Parathyroid adenoma (tissue), 2 donors: Measurements from ENCODE around the gene CRB1.

Experiments used
- H2AFZ ChIP-seq: fragments of 300-600 bp; sonication (generic); one replicate; pipeline ENCODE4 v1.7.0; 2017; ENCODE audit warnings: antibody characterized with exemption, mild to moderate bottlenecking
- H3K27ac ChIP-seq: fragments of 300-600 bp; sonication (generic); one replicate; pipeline ENCODE4 v1.7.0; 2017
- H3K27me3 ChIP-seq: fragments of 300-600 bp; sonication (generic); one replicate; pipeline ENCODE4 v1.7.0; 2017; ENCODE audit warnings: low read length; ENCODE audit not compliant: control insufficient read depth, insufficient read depth
- H3K36me3 ChIP-seq: fragments of 300-600 bp; sonication (generic); one replicate; pipeline ENCODE4 v1.7.0; 2017; ENCODE audit warnings: low read length; ENCODE audit not compliant: control insufficient read depth, insufficient read depth
- H3K4me1 ChIP-seq: fragments of 300-600 bp; sonication (generic); one replicate; pipeline ENCODE4 v1.7.0; 2017; ENCODE audit warnings: control low read depth
- H3K4me2 ChIP-seq: fragments of 300-600 bp; sonication (generic); one replicate; pipeline ENCODE4 v1.7.0; 2017; ENCODE audit warnings: low read length
- H3K4me3 ChIP-seq: fragments of 300-600 bp; sonication (generic); one replicate; pipeline ENCODE4 v1.7.0; 2017; ENCODE audit warnings: low read depth, low read length
- H3K79me2 ChIP-seq: fragments of 300-600 bp; sonication (generic); one replicate; pipeline ENCODE4 v1.7.0; 2017; ENCODE audit warnings: control low read depth
- H3K9ac ChIP-seq: fragments of 300-600 bp; sonication (generic); one replicate; pipeline ENCODE4 v1.7.0; 2017; ENCODE audit warnings: mild to moderate bottlenecking
- H3K9me3 ChIP-seq: fragments of 300-600 bp; sonication (generic); one replicate; pipeline ENCODE4 v1.7.0; 2017; ENCODE audit warnings: low read length; ENCODE audit not compliant: control insufficient read depth
- TF ChIP-seq, protein P1 (sequence below): fragments of 300-600 bp; sonication (generic); IDR thresholded peaks from one replicate; pipeline ENCODE4 v1.7.0; 2017; ENCODE audit warnings: antibody characterized with exemption, mild to moderate bottlenecking
- donor health status: primary hyperparathyroidism.

The CRB1 gene

GRCh38 chr1:197311081-197311480 lies 43.0 kb downstream of the CRB1 start:
- TF ChIP-seq, protein P1, sequence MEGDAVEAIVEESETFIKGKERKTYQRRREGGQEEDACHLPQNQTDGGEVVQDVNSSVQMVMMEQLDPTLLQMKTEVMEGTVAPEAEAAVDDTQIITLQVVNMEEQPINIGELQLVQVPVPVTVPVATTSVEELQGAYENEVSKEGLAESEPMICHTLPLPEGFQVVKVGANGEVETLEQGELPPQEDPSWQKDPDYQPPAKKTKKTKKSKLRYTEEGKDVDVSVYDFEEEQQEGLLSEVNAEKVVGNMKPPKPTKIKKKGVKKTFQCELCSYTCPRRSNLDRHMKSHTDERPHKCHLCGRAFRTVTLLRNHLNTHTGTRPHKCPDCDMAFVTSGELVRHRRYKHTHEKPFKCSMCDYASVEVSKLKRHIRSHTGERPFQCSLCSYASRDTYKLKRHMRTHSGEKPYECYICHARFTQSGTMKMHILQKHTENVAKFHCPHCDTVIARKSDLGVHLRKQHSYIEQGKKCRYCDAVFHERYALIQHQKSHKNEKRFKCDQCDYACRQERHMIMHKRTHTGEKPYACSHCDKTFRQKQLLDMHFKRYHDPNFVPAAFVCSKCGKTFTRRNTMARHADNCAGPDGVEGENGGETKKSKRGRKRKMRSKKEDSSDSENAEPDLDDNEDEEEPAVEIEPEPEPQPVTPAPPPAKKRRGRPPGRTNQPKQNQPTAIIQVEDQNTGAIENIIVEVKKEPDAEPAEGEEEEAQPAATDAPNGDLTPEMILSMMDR, result no peak
- H3K27ac ChIP-seq, result no peak overlapping the region
- no peaks in the 10 kb centered on the region for H3K4me1 ChIP-seq

GRCh38 chr1:197312163-197312562 lies 44.1 kb downstream of the CRB1 start:
- no peaks in the 10 kb centered on the region for H3K4me1 ChIP-seq
- H3K4me2 ChIP-seq, result no peak overlapping the region
- H3K9ac ChIP-seq, result no peak overlapping the region
- H2AFZ ChIP-seq, result no peak overlapping the region
- no peaks in the 10 kb centered on the region for H3K9me3 ChIP-seq
- TF ChIP-seq, protein P1, result no peak
- H3K79me2 ChIP-seq, result no peaks in the 10 kb centered on the region
- no peaks in the 10 kb centered on the region for H3K36me3 ChIP-seq
- H3K4me3 ChIP-seq, result no peak overlapping the region
- no peaks in the 10 kb centered on the region for H3K27me3 ChIP-seq
- H3K27ac ChIP-seq, result no peak overlapping the region

More at GRCh38 chr1:197311081-197311480, 43.0 kb downstream of the CRB1 start:
- no peaks in the 10 kb centered on the region for H3K27me3 ChIP-seq
- H3K9me3 ChIP-seq, result no peaks in the 10 kb centered on the region
- H3K4me3 ChIP-seq, result no peak overlapping the region
- no peak overlapping the region for H2AFZ ChIP-seq
- no peaks in the 10 kb centered on the region for H3K36me3 ChIP-seq
- no peaks in the 10 kb centered on the region for H3K79me2 ChIP-seq
- H3K4me2 ChIP-seq, result no peak overlapping the region
- no peak overlapping the region for H3K9ac ChIP-seq

GRCh38 chr1:197313713-197314112 lies 45.7 kb downstream of the CRB1 start:
- H3K27ac ChIP-seq, result no peak overlapping the region
- no peaks in the 10 kb centered on the region for H3K36me3 ChIP-seq
- H3K9me3 ChIP-seq, result no peaks in the 10 kb centered on the region
- H3K4me2 ChIP-seq, result no peak overlapping the region
- H3K27me3 ChIP-seq, result no peaks in the 10 kb centered on the region
- H3K4me1 ChIP-seq, result no peaks in the 10 kb centered on the region
- no peaks in the 10 kb centered on the region for H3K79me2 ChIP-seq
- TF ChIP-seq, protein P1, result no peak
- no peak overlapping the region for H2AFZ ChIP-seq
- no peak overlapping the region for H3K9ac ChIP-seq
- no peak overlapping the region for H3K4me3 ChIP-seq

- Histone ChIP-seq H3K9me3 (no peaks in the 10 kb centered on the region), H3K27me3 (no peaks in the 10 kb centered on the region), H3K36me3 (no peaks in the 10 kb centered on the region), H3K4me3 (no peak overlapping the region), H3K4me2 (no peak overlapping the region), H2AFZ (no peak overlapping the region), H3K4me1 (no peaks in the 10 kb centered on the region), H3K27ac (no peak overlapping the region), H3K9ac (no peak overlapping the region), H3K79me2 (no peaks in the 10 kb centered on the region)
- TF ChIP-seq, protein P1, result no peak
Measured at GRCh38 chr1:197314682-197315081, 46.6 kb downstream of the CRB1 start.

DNA sequence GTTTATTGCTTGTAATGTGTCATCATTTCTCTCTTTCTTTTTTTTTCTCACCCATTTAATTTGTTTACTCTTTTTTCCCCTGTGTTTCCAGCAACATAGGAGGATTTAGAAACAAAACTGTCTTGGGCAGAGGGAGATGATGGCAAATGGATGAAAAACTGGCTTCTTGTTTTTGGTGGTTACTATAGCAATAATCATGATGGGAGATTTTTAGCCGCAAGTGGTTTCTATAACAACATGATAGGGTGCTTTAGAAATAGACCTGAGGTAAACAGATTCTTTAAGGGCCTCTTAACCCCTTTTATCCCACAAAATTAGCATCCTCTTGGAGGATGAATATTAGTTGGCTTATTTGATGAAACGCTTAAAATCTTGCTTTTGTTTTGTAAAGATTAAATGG lies 51.6 kb downstream of the CRB1 start:
- no peak overlapping the region for H3K9ac ChIP-seq
- no peaks in the 10 kb centered on the region for H3K79me2 ChIP-seq
- H3K27me3 ChIP-seq, result no peaks in the 10 kb centered on the region
- H3K36me3 ChIP-seq, result no peaks in the 10 kb centered on the region
- no peaks in the 10 kb centered on the region for H3K9me3 ChIP-seq
- no peak overlapping the region for H2AFZ ChIP-seq
- TF ChIP-seq, protein P1, result no peak
- no peak overlapping the region for H3K27ac ChIP-seq
- H3K4me1 ChIP-seq, result no peaks in the 10 kb centered on the region
- no peak overlapping the region for H3K4me3 ChIP-seq
- H3K4me2 ChIP-seq, result no peak overlapping the region
